ENCODE results near the gene SHKBP1. TPM values are rescaled to one million over a fixed set of nuclear protein-coding genes. Genes with fewer than 3 reads are reported as not detected.

SHKBP1 gene
- total RNA-seq, 1 experiment from 2014 or later = 92.9 TPM

GRCh38 chr19:40594255-40594654, 17.6 kb downstream of the SHKBP1 start:
- no CpG with 5 or more reads among the region's 8 CpGs for WGBS (ENCODE audit: extremely low coverage, insufficient read length, low lambda C conversion rate)
- no peak overlapping the region for H2BK20ac ChIP-seq (ENCODE audit: low read depth, low read length, poor library complexity, severe bottlenecking)
- H2BK5ac ChIP-seq (ENCODE audit: insufficient read length, low read length) = no peak overlapping the region
- H4K20me1 ChIP-seq (ENCODE audit: control insufficient read depth, insufficient read depth, insufficient read length) = no peaks in the 10 kb centered on the region
- Mint-ChIP-seq H3K9me3 (no peaks in the 10 kb centered on the region), H3K27me3 (ENCODE audit: low read depth) (peaks cover 34% of the 10 kb centered on the region), H3K4me1 (peaks cover 16 to 34% of the 10 kb centered on the region in 2 experiments), H3K4me3 (peak overlapping the region in 1 of 2 experiments; percentile 57; a peak in 3 of 5 replicates), H3K36me3 (ENCODE audit: insufficient read depth in 1 of 3, low read depth in 3 of 3) (peaks cover 2 to 21% (median 7%) of the 10 kb centered on the region in 3 experiments; a peak in 5 of 7 replicates), H3K27ac (peak overlapping the region in 1 of 3 experiments; percentile 61; a peak in 3 of 7 replicates)
- peaks cover 17% of the 10 kb centered on the region for H3K23me2 ChIP-seq (ENCODE audit: insufficient read length, low read depth, low read length, poor library complexity, severe bottlenecking)
- H4K5ac ChIP-seq (ENCODE audit: insufficient read length, low read depth, low read length) = no peak overlapping the region
- no peak for DNase-seq
- no peaks in the 10 kb centered on the region for H3K9me3 ChIP-seq (ENCODE audit: control insufficient read depth, low read depth, low read length)
- H3K9ac ChIP-seq (ENCODE audit: extremely low read depth, insufficient read length, low read length) = no peak overlapping the region
- H3T11ph ChIP-seq (ENCODE audit: low read length) = no peak overlapping the region
- H3K4ac ChIP-seq (ENCODE audit: low read depth, low read length) = no peak overlapping the region; the same call in 1 of the 2 replicates
- H2AFZ ChIP-seq (ENCODE audit: low read length) = no peak overlapping the region
- peaks cover 3% of the 10 kb centered on the region; the same call in 1 of the 2 replicates for H3K4me1 ChIP-seq (ENCODE audit: insufficient read depth, low read length)
- H3K56ac ChIP-seq (ENCODE audit: insufficient read length, low read depth, low read length) = peak overlapping the region; percentile 36
- peak overlapping the region; percentile 81 for H3K14ac ChIP-seq (ENCODE audit: insufficient read depth, low read length)
- H3K18ac ChIP-seq (ENCODE audit: insufficient read length, low read depth, low read length) = peak overlapping the region; percentile 82
- TF ChIP-seq CTCF (conservative IDR thresholded peaks at IDR 0.05) = no peak
- H3K27me3 ChIP-seq (ENCODE audit: insufficient read depth, low read length) = no peaks in the 10 kb centered on the region; the same call in 1 of the 2 replicates
- no peak overlapping the region for H2BK120ac ChIP-seq (ENCODE audit: low read depth, low read length, poor library complexity, severe bottlenecking)
- H4K91ac ChIP-seq (ENCODE audit: insufficient read length, low read depth, low read length) = no peak overlapping the region
- H3K23ac ChIP-seq (ENCODE audit: insufficient read length, low read depth, low read length) = no peak overlapping the region
- H2BK12ac ChIP-seq (ENCODE audit: insufficient read length, low read depth, low read length) = no peak overlapping the region
- no peak overlapping the region for H3K27ac ChIP-seq (ENCODE audit: insufficient read length, low read depth, low read length)
- no peaks in the 10 kb centered on the region for H3K79me2 ChIP-seq (ENCODE audit: insufficient read depth, low read length)
- no peaks in the 10 kb centered on the region for H3K79me1 ChIP-seq (ENCODE audit: insufficient read depth, low read depth, low read length, poor library complexity, severe bottlenecking)
- H4K8ac ChIP-seq (replicated peaks; ENCODE audit: insufficient read length, low read depth, low read length) = no peak overlapping the region
- H2BK15ac ChIP-seq (ENCODE audit: low read depth, low read length) = peak overlapping the region; percentile 95; the same call in 1 of the 2 replicates
- peak overlapping the region; percentile 62 for H2AK5ac ChIP-seq (ENCODE audit: insufficient read length, low read length)
- peak overlapping the region; percentile 48 for H3K4me2 ChIP-seq (ENCODE audit: insufficient read depth, insufficient read length, low read length)
